Urinary bladder (tissue), 4 donors: Measurements from ENCODE around the gene PLB1. TPM values are rescaled to one million over a fixed set of nuclear protein-coding genes. Genes with fewer than 3 reads are reported as not detected.
A peak's percentile ranks its signal among the peaks of the same experiment; 100 is the strongest.

ENCODE experiments used
- DNase-seq: peaks from one replicate; pipeline ENCODE4 v3.0.0-alpha.2; 2015; ENCODE audit errors: extremely low spot score
- H3K27ac ChIP-seq: one replicate; pipeline ENCODE4 v1.5.1; 2013; ENCODE audit warnings: low read depth, mild to moderate bottlenecking, moderate library complexity
- H3K36me3 ChIP-seq: one replicate; pipeline ENCODE4 v1.6.1; 2013; ENCODE audit warnings: mild to moderate bottlenecking, moderate library complexity; ENCODE audit not compliant: insufficient read depth
- H3K4me1 ChIP-seq: one replicate; pipeline ENCODE4 v1.6.1; 2013; ENCODE audit warnings: mild to moderate bottlenecking, moderate library complexity; ENCODE audit not compliant: insufficient read depth
- H3K4me3 ChIP-seq: one replicate; pipeline ENCODE4 v1.5.1; 2013; ENCODE audit warnings: low read depth, low read length
- WGBS: extraction: QIAGEN DNeasy Blood & Tissue Kit; methylation state at CpG from one replicate; pipeline ENCODE4 v1.1.7; 2013; 5-methylcytosine and 5-hydroxymethylcytosine counted together
- polyA plus RNA-seq: library from polyadenylated mRNA; stranded (reverse); fragments of 200-250 nt; gene quantifications from one replicate; pipeline ENCODE4 v1.2.3, GENCODE V29; 2013
- total RNA-seq: library from RNA; depleted of rRNA; stranded (reverse); fragments of >200 nt; gene quantifications from one replicate; pipeline ENCODE4 v1.2.3, GENCODE V29; 2014
- donor health status: healthy with polysubstance abuse.
- donor health status: healthy.

Gene PLB1
- total and polyA plus RNA-seq, 2 donors = 4.7 to 5.0 TPM

GRCh38 chr2:28643327-28643726, 147.5 kb downstream of the PLB1 start:
- DNase-seq = no peak
- Histone ChIP-seq H3K4me3 (no peak overlapping the region), H3K36me3 (no peaks in the 10 kb centered on the region), H3K4me1 (no peaks in the 10 kb centered on the region), H3K27ac (peak overlapping the region; percentile 11)
- WGBS = 82% methylated on average over 6 of the region's 6 CpGs

GRCh38 chr2:28643911-28644334, 148.1 kb downstream of the PLB1 start:
- DNase-seq = no peak
- WGBS = 39% methylated on average over 11 of the region's 11 CpGs
- Histone ChIP-seq H3K4me3 (no peak overlapping the region), H3K4me1 (no peaks in the 10 kb centered on the region), H3K27ac (no peak overlapping the region), H3K36me3 (no peaks in the 10 kb centered on the region)

- no peak overlapping the region for H3K4me3 ChIP-seq
- H3K27ac ChIP-seq = no peak overlapping the region
- H3K36me3 ChIP-seq = no peaks in the 10 kb centered on the region
- H3K4me1 ChIP-seq = no peaks in the 10 kb centered on the region
- WGBS = 59% methylated on average over 7 of the region's 7 CpGs
- no peak for DNase-seq
These were observed 148.9 kb downstream of the PLB1 start for GRCh38 chr2:28644760-28645159.

GRCh38 chr2:28645553-28645952, 149.7 kb downstream of the PLB1 start:
- WGBS = 79% methylated on average over 2 of the region's 2 CpGs
- H3K36me3 ChIP-seq = no peaks in the 10 kb centered on the region
- H3K4me3 ChIP-seq = no peak overlapping the region
- H3K27ac ChIP-seq = no peak overlapping the region
- DNase-seq = no peak
- no peaks in the 10 kb centered on the region for H3K4me1 ChIP-seq

GRCh38 chr2:28647682-28648081, 151.8 kb downstream of the PLB1 start:
- H3K4me3 ChIP-seq = no peak overlapping the region
- H3K27ac ChIP-seq = no peak overlapping the region
- WGBS = 79% methylated on average over 4 of the region's 4 CpGs
- no peak for DNase-seq
- no peaks in the 10 kb centered on the region for H3K4me1 ChIP-seq
- H3K36me3 ChIP-seq = no peaks in the 10 kb centered on the region

GRCh38 chr2:28648147-28648546, 152.3 kb downstream of the PLB1 start:
- H3K4me1 ChIP-seq = no peaks in the 10 kb centered on the region
- no peak for DNase-seq
- H3K27ac ChIP-seq = no peak overlapping the region
- H3K36me3 ChIP-seq = no peaks in the 10 kb centered on the region
- no peak overlapping the region for H3K4me3 ChIP-seq
- 44% methylated on average over 3 of the region's 3 CpGs for WGBS

- no peak overlapping the region for H3K27ac ChIP-seq
- 71% methylated on average over 4 of the region's 4 CpGs for WGBS
- DNase-seq = no peak
- H3K36me3 ChIP-seq = no peaks in the 10 kb centered on the region
- no peak overlapping the region for H3K4me3 ChIP-seq
- H3K4me1 ChIP-seq = no peaks in the 10 kb centered on the region
These were observed 153.0 kb downstream of the PLB1 start for GRCh38 chr2:28648671-28649395.

GRCh38 chr2:28649481-28650265, 153.8 kb downstream of the PLB1 start:
- WGBS = 86% methylated on average over 8 of the region's 8 CpGs
- no peak overlapping the region for H3K27ac ChIP-seq

GRCh38 chr2:28650266-28650584, 154.4 kb downstream of the PLB1 start:
- no peak overlapping the region for H3K27ac ChIP-seq
- H3K4me3 ChIP-seq = no peak overlapping the region
- WGBS = 95% methylated on average over 4 of the region's 4 CpGs
- H3K36me3 ChIP-seq = no peaks in the 10 kb centered on the region
- H3K4me1 ChIP-seq = no peaks in the 10 kb centered on the region
- no peak for DNase-seq

More at GRCh38 chr2:28649481-28650265, 153.8 kb downstream of the PLB1 start:
- Histone ChIP-seq H3K4me1 (no peaks in the 10 kb centered on the region), H3K36me3 (no peaks in the 10 kb centered on the region), H3K4me3 (no peak overlapping the region)
- no peak for DNase-seq

- 58% methylated on average over 1 of the region's 1 CpG for WGBS
- Histone ChIP-seq H3K4me1 (no peaks in the 10 kb centered on the region), H3K36me3 (no peaks in the 10 kb centered on the region), H3K4me3 (no peak overlapping the region), H3K27ac (no peak overlapping the region)
- DNase-seq = no peak
These were observed 156.4 kb downstream of the PLB1 start for GRCh38 chr2:28652217-28652616.

GRCh38 chr2:28653892-28654662, 158.2 kb downstream of the PLB1 start:
- Histone ChIP-seq H3K27ac (no peak overlapping the region), H3K4me1 (no peaks in the 10 kb centered on the region), H3K4me3 (no peak overlapping the region), H3K36me3 (no peaks in the 10 kb centered on the region)
- 75% methylated on average over 2 of the region's 2 CpGs for WGBS
- DNase-seq = no peak

GRCh38 chr2:28654663-28655320, 158.9 kb downstream of the PLB1 start:
- WGBS = 29% methylated on average over 8 of the region's 8 CpGs
- Histone ChIP-seq H3K4me3 (no peak overlapping the region), H3K27ac (no peak overlapping the region), H3K4me1 (no peaks in the 10 kb centered on the region), H3K36me3 (no peaks in the 10 kb centered on the region)
- no peak for DNase-seq

- Histone ChIP-seq H3K27ac (no peak overlapping the region), H3K4me3 (no peak overlapping the region), H3K36me3 (no peaks in the 10 kb centered on the region), H3K4me1 (peaks cover 2% of the 10 kb centered on the region)
- no peak for DNase-seq
- 88% methylated on average over 5 of the region's 5 CpGs for WGBS
These were observed 161.2 kb downstream of the PLB1 start for GRCh38 chr2:28656937-28657615.
